Gastrocnemius medialis (tissue), 4 donors: ENCODE measurements around the gene HS3ST4. TPM values are rescaled to one million over a fixed set of nuclear protein-coding genes. Genes with fewer than 3 reads are reported as not detected.
"Not testable (repeated sequence)": the region's sequence is repeated elsewhere in the genome, so short reads cannot be mapped to it uniquely, and the experiment has no call there.

Experiments used
- ATAC-seq, 2 donors: fragments of 150-250 bp; one replicate each; pipeline ENCODE4 v1.9.1; 2016
- DNase-seq, 2 donors: peaks; one replicate each; pipeline ENCODE4 v3.0.0-alpha.2; 2019
- H3K27ac ChIP-seq, 4 donors: fragments of 200-600 bp; sonication (generic); 1 replicate in 1 of 4; 2 replicates in 3 of 4; pipeline ENCODE4 v1.5.1; 2016 to 2018; ENCODE audit warnings: mild to moderate bottlenecking in 2 of 4, moderate library complexity in 1 of 4
- H3K27me3 ChIP-seq, 3 donors: fragments of 200-600 bp; sonication (generic) in 2 of 3; 1 replicate in 1 of 3; 2 replicates in 2 of 3; pipeline versions ENCODE4 v1.5.1 to v1.6.0; 2016 to 2019; ENCODE audit warnings: mild to moderate bottlenecking in 1 of 3, moderate library complexity in 1 of 3
- H3K36me3 ChIP-seq, 2 donors: fragments of 200-600 bp; sonication (generic) in 1 of 2; one replicate each; pipeline ENCODE4 v1.5.1; 2017 to 2018
- H3K4me1 ChIP-seq, 2 donors: fragments of 200-600 bp; sonication (generic) in 1 of 2; one replicate each; pipeline ENCODE4 v1.5.1; 2016 to 2017; ENCODE audit warnings: mild to moderate bottlenecking in 2 of 2
- H3K4me3 ChIP-seq, 4 donors: fragments of 200-600 bp; sonication (generic) in 3 of 4; 1 replicate in 1 of 4; 2 replicates in 3 of 4; pipeline ENCODE4 v1.5.1; 2016 to 2019; ENCODE audit warnings: mild to moderate bottlenecking in 2 of 4
- H3K9me3 ChIP-seq, 3 donors: fragments of 200-600 bp; sonication (generic) in 2 of 3; 1 replicate in 1 of 3; 2 replicates in 2 of 3; pipeline ENCODE4 v1.5.1; 2016 to 2019
- CTCF ChIP-seq, 5 experiments: fragments of 450-650 bp in 3 of 5; fragments of 200-600 bp in 2 of 5; sonication (generic) in 2 of 5; IDR thresholded peaks in 4 of 5; conservative IDR thresholded peaks in 1 of 5; 1 replicate in 4 of 5; 2 replicates in 1 of 5; pipeline ENCODE4 v1.5.1; 2016 to 2019; ENCODE audit warnings: antibody characterized with exemption in 5 of 5, mild to moderate bottlenecking in 3 of 5, moderate library complexity in 3 of 5
- POLR2A ChIP-seq, 2 donors: fragments of 450-650 bp; IDR thresholded peaks; one replicate each; pipeline ENCODE4 v1.6.1; 2017; ENCODE audit warnings: antibody characterized with exemption in 2 of 2, mild to moderate bottlenecking in 2 of 2, moderate library complexity in 2 of 2
- in situ Hi-C, 4 donors: fragments of 200-750 bp; cut with MboI; loops; one replicate each; pipeline versions ENCODE4 v1.15.0 to v1.8.0; 2017; ENCODE audit warnings: low sequenced_read_pairs in 4 of 4
- intact Hi-C: fragments of 100-400 bp; cut with DNase I; formaldehyde crosslinking; loops from one replicate; pipeline ENCODE4 v1.15.1; 2023; ENCODE audit warnings: low total_unique reads
- total RNA-seq, 4 donors: library from RNA; depleted of rRNA; stranded (reverse); fragments of >200 nt; gene quantifications; one replicate each; pipeline versions ENCODE4 v1.1.0 to v1.2.3, GENCODE V29; 2016

The HS3ST4 gene
- total RNA-seq, 4 donors from 2014 or later = not detected

- Histone ChIP-seq H3K4me3 (no peak overlapping the region), H3K9me3 (no peaks in the 10 kb centered on the region), H3K27ac (no peak overlapping the region), H3K4me1 (no peaks in the 10 kb centered on the region), H3K27me3 (no peaks in the 10 kb centered on the region), H3K36me3 (no peaks in the 10 kb centered on the region)
- in situ Hi-C loops = no loop called here
- intact Hi-C loops = no loop called here
- DNase-seq = no peak
- no peak for TF ChIP-seq POLR2A (IDR thresholded peaks at IDR 0.05)
- no peak for TF ChIP-seq CTCF (IDR thresholded peaks at IDR 0.05 in 4 of 5, conservative IDR thresholded peaks at IDR 0.05 in 1 of 5)
- no peak for ATAC-seq
These were observed 387.1 kb downstream of the HS3ST4 start for GRCh38 chr16:26078716-26079355.

- intact Hi-C loops = no loop called here
- H3K9me3 ChIP-seq = no peaks in the 10 kb centered on the region
- H3K4me1 ChIP-seq = no peaks in the 10 kb centered on the region
- no peak for DNase-seq
- TF ChIP-seq CTCF (IDR thresholded peaks at IDR 0.05 in 4 of 5, conservative IDR thresholded peaks at IDR 0.05 in 1 of 5) = no peak
- no peak for TF ChIP-seq POLR2A (IDR thresholded peaks at IDR 0.05)
- no peak overlapping the region for H3K27ac ChIP-seq
- no peak for ATAC-seq
- in situ Hi-C loops = no loop called here
- no peaks in the 10 kb centered on the region for H3K36me3 ChIP-seq
- no peak overlapping the region for H3K4me3 ChIP-seq
- no peaks in the 10 kb centered on the region for H3K27me3 ChIP-seq
These were observed 395.3 kb downstream of the HS3ST4 start for GRCh38 chr16:26087091-26087490.

GRCh38 chr16:26091511-26091910, 399.8 kb downstream of the HS3ST4 start:
- no peaks in the 10 kb centered on the region for H3K36me3 ChIP-seq
- DNase-seq (no peak), ATAC-seq (no peak)
- intact Hi-C loops = no loop called here
- in situ Hi-C loops = no loop called here
- no peak overlapping the region for H3K4me3 ChIP-seq
- TF ChIP-seq CTCF (IDR thresholded peaks at IDR 0.05 in 4 of 5, conservative IDR thresholded peaks at IDR 0.05 in 1 of 5) (no peak), POLR2A (IDR thresholded peaks at IDR 0.05) (no peak)
- H3K27ac ChIP-seq = no peak overlapping the region
- no peaks in the 10 kb centered on the region for H3K4me1 ChIP-seq
- no peaks in the 10 kb centered on the region for H3K27me3 ChIP-seq
- H3K9me3 ChIP-seq = no peaks in the 10 kb centered on the region

GRCh38 chr16:26098206-26098605, 406.4 kb downstream of the HS3ST4 start:
- DNase-seq, in situ Hi-C loops, intact Hi-C loops: not testable (repeated sequence)

GRCh38 chr16:26102369-26102768, 410.6 kb downstream of the HS3ST4 start:
- Histone ChIP-seq H3K36me3 (no peaks in the 10 kb centered on the region), H3K27ac (no peak overlapping the region), H3K27me3 (no peaks in the 10 kb centered on the region), H3K4me1 (no peaks in the 10 kb centered on the region), H3K4me3 (no peak overlapping the region), H3K9me3 (no peaks in the 10 kb centered on the region)
- in situ Hi-C loops (no loop called here), intact Hi-C loops (no loop called here)
- no peak for TF ChIP-seq POLR2A (IDR thresholded peaks at IDR 0.05)
- TF ChIP-seq CTCF (IDR thresholded peaks at IDR 0.05 in 4 of 5, conservative IDR thresholded peaks at IDR 0.05 in 1 of 5) = no peak
- no peak for DNase-seq
- no peak for ATAC-seq

More at GRCh38 chr16:26098206-26098605, 406.4 kb downstream of the HS3ST4 start:
- not testable (repeated sequence) for H3K4me3 ChIP-seq, H3K9me3 ChIP-seq, H3K36me3 ChIP-seq, H3K4me1 ChIP-seq, H3K27me3 ChIP-seq, H3K27ac ChIP-seq, ATAC-seq
